Liver (tissue), 3 donors: ENCODE measurements around the gene NEK5.
"Not testable (repeated sequence)": the region's sequence is repeated elsewhere in the genome, so short reads cannot be mapped to it uniquely, and the experiment has no call there.

Experiments used
- EGR1 ChIP-seq, 2 donors: IDR thresholded peaks; 2 replicates each; pipeline ENCODE4 v1.6.1; 2016 to 2018; ENCODE audit warnings: antibody characterized with exemption in 2 of 2, low read depth in 2 of 2
- GABPA ChIP-seq, 2 donors: IDR thresholded peaks in 1 of 2; conservative IDR thresholded peaks in 1 of 2; 2 replicates each; pipeline ENCODE4 v1.6.1; 2016; ENCODE audit warnings: antibody characterized with exemption in 2 of 2, mild to moderate bottlenecking in 1 of 2, moderate library complexity in 1 of 2
- RAD21 ChIP-seq, 2 donors: IDR thresholded peaks; 2 replicates each; pipeline ENCODE4 v1.6.1; 2016; ENCODE audit warnings: antibody characterized with exemption in 2 of 2, mild to moderate bottlenecking in 2 of 2
- TAF1 ChIP-seq: conservative IDR thresholded peaks from 2 replicates; pipeline ENCODE4 v1.6.1; 2016; ENCODE audit warnings: antibody characterized with exemption, mild to moderate bottlenecking
- TF ChIP-seq, protein P1 (sequence below): fragments of 150-350 bp; IDR thresholded peaks from 2 replicates; pipeline ENCODE4 v1.5.1; 2017; ENCODE audit warnings: improper control_type of control experiment, low read depth, low read length; ENCODE audit not compliant: missing input control
- TF ChIP-seq, protein P2 (sequence below): IDR thresholded peaks from 2 replicates; pipeline ENCODE4 v1.6.1; 2016; ENCODE audit warnings: antibody characterized with exemption
- donor health status: healthy.
- donor health status: healthy.

DNA sequence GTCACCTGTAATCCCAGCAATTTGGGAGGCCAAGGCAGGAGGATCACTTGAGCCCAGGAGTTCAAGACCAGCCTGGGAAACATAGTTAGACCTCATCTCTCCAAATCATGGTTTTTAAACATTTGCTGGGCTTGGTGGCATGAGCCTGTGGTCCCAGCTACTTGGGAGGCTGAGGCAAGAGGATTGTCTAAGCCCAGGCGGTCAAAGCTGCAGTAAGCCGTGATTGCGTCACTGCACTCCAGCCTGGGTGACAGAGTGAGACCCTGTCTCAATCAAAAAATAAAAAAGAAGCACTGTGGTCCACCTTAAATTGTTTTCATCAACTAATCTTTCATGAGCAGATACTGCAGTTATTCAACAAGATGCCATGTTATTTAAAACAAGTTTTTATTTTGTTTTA, 26.4 kb downstream of the NEK5 start:
- TF ChIP-seq TAF1; GABPA (IDR thresholded peaks at IDR 0.05 in 1 of 2, conservative IDR thresholded peaks at IDR 0.05 in 1 of 2); RAD21 (IDR thresholded peaks at IDR 0.05); EGR1 (IDR thresholded peaks at IDR 0.05; ENCODE audit: low read depth in 2 of 2): not testable (repeated sequence)
- TF ChIP-seq, protein P1, sequence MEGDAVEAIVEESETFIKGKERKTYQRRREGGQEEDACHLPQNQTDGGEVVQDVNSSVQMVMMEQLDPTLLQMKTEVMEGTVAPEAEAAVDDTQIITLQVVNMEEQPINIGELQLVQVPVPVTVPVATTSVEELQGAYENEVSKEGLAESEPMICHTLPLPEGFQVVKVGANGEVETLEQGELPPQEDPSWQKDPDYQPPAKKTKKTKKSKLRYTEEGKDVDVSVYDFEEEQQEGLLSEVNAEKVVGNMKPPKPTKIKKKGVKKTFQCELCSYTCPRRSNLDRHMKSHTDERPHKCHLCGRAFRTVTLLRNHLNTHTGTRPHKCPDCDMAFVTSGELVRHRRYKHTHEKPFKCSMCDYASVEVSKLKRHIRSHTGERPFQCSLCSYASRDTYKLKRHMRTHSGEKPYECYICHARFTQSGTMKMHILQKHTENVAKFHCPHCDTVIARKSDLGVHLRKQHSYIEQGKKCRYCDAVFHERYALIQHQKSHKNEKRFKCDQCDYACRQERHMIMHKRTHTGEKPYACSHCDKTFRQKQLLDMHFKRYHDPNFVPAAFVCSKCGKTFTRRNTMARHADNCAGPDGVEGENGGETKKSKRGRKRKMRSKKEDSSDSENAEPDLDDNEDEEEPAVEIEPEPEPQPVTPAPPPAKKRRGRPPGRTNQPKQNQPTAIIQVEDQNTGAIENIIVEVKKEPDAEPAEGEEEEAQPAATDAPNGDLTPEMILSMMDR: not testable (repeated sequence)
- TF ChIP-seq, protein P2, sequence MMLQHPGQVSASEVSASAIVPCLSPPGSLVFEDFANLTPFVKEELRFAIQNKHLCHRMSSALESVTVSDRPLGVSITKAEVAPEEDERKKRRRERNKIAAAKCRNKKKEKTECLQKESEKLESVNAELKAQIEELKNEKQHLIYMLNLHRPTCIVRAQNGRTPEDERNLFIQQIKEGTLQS: not testable (repeated sequence)
